GM12878 (cell line): Measurements from ENCODE around the gene POLR3E.

ENCODE experiments used
- CBX3 ChIP-seq: fragments of 200-600 bp; sonication (generic); IDR thresholded peaks from 2 replicates; pipeline ENCODE4 v1.6.1; 2016; ENCODE audit warnings: low read depth, borderline replicate concordance
- CHD4 ChIP-seq: fragments of 200-600 bp; sonication (generic); IDR thresholded peaks from 2 replicates; pipeline ENCODE4 v1.6.1; 2016; ENCODE audit warnings: mild to moderate bottlenecking
- ESRRA ChIP-seq: IDR thresholded peaks from 2 replicates; pipeline ENCODE4 v1.6.1; 2012; ENCODE audit warnings: mild to moderate bottlenecking, low read length, improper control_type of control experiment

- no peak for TF ChIP-seq CBX3
- no peak for TF ChIP-seq CHD4
- no peak for TF ChIP-seq ESRRA
Measured at GRCh38 chr16:22322021-22322471, 24.8 kb downstream of the POLR3E start.
